K562 (cell line): Measurements from ENCODE around the gene MAN2B1. TPM values are rescaled to one million over a fixed set of nuclear protein-coding genes. Genes with fewer than 3 reads are reported as not detected.

ENCODE experiments used
- ATF7 ChIP-seq: fragments of 450-650 bp; IDR thresholded peaks from 2 replicates; pipeline ENCODE4 v1.7.1; 2014; ENCODE audit warnings: mild to moderate bottlenecking, moderate library complexity
- DDX20 ChIP-seq: fragments of 450-650 bp; IDR thresholded peaks from 2 replicates; pipeline ENCODE4 v1.6.1; 2016; ENCODE audit warnings: missing genetic modification characterization, low read depth, mild to moderate bottlenecking, missing compliant biosample characterization, moderate library complexity
- ELF2 ChIP-seq: fragments of 250-450 bp; sonication (Bioruptor Pico); IDR thresholded peaks from 2 replicates; pipeline ENCODE4 v1.5.0; 2021; ENCODE audit warnings: mild to moderate bottlenecking
- EP400 ChIP-seq: fragments of 450-650 bp; IDR thresholded peaks from 2 replicates; pipeline ENCODE4 v1.6.1; 2017; ENCODE audit warnings: antibody characterized with exemption, mild to moderate bottlenecking, moderate library complexity
- HDAC1 ChIP-seq, 2 experiments: fragments of 450-650 bp; IDR thresholded peaks; 2 replicates each; pipeline ENCODE4 v1.6.1; 2016 to 2017; ENCODE audit warnings: inconsistent platforms in 1 of 2, mild to moderate bottlenecking in 1 of 2, moderate library complexity in 1 of 2
- MCM3 ChIP-seq: fragments of 450-650 bp; IDR thresholded peaks from 2 replicates; pipeline ENCODE4 v1.6.1; 2016
- MTF1 ChIP-seq: fragments of 250-450 bp; sonication (Bioruptor Pico); IDR thresholded peaks from 2 replicates; pipeline ENCODE4 v1.9.0; 2021; ENCODE audit warnings: moderate library complexity, mild to moderate bottlenecking, inconsistent platforms, borderline replicate concordance
- NR3C1 ChIP-seq: sonication (generic); formaldehyde crosslinking; IDR thresholded peaks from 2 replicates; pipeline ENCODE4 v1.8.1; 2022; ENCODE audit warnings: missing genetic modification reagents
- POLR3G ChIP-seq: IDR thresholded peaks from 2 replicates; pipeline ENCODE4 v1.6.1; 2011; ENCODE audit not compliant: insufficient read length, insufficient replicate concordance; ENCODE audit errors: extremely low read depth
- PTTG1 ChIP-seq: fragments of 450-650 bp; IDR thresholded peaks from 2 replicates; pipeline ENCODE4 v1.6.1; 2016; ENCODE audit warnings: low read depth, mild to moderate bottlenecking, missing genetic modification characterization, missing compliant biosample characterization
- RBBP5 ChIP-seq: fragments of 200-600 bp; sonication (generic); IDR thresholded peaks from 2 replicates; pipeline ENCODE4 v1.6.1; 2012; ENCODE audit warnings: borderline replicate concordance, mild to moderate bottlenecking, low read length, control low read depth, inconsistent platforms; ENCODE audit not compliant: insufficient read depth, poor library complexity, severe bottlenecking
- RHOXF2B ChIP-seq: fragments of 250-450 bp; sonication (Bioruptor Pico); conservative IDR thresholded peaks from 2 replicates; pipeline ENCODE4 v1.5.1; 2021
- STAG1 ChIP-seq: sonication (generic); formaldehyde crosslinking; IDR thresholded peaks from 2 replicates; pipeline ENCODE4 v1.5.0; 2020; ENCODE audit warnings: missing genetic modification reagents, borderline replicate concordance
- TAF1 ChIP-seq: IDR thresholded peaks from 2 replicates; pipeline ENCODE4 v1.6.1; 2011; ENCODE audit warnings: mild to moderate bottlenecking, low read length, moderate library complexity; ENCODE audit not compliant: insufficient read depth, control insufficient read depth, severe bottlenecking; ENCODE audit errors: extremely low read depth
- TBP ChIP-seq: optimal IDR thresholded peaks from 2 replicates; pipeline ENCODE3; 2011; ENCODE audit warnings: low read depth, low read length, improper control_type of control experiment
- XRCC3 ChIP-seq: fragments of 450-650 bp; IDR thresholded peaks from 2 replicates; pipeline ENCODE4 v1.6.1; 2017; ENCODE audit warnings: mild to moderate bottlenecking, moderate library complexity
- ZFX ChIP-seq: sonication (generic); formaldehyde crosslinking; IDR thresholded peaks from 2 replicates; pipeline ENCODE4 v1.8.0; 2022; ENCODE audit warnings: mild to moderate bottlenecking, missing genetic modification reagents, moderate library complexity
- ZNF263 ChIP-seq: sonication (generic); formaldehyde crosslinking; IDR thresholded peaks from 2 replicates; pipeline ENCODE4 v1.8.0; 2022; ENCODE audit warnings: mild to moderate bottlenecking, missing genetic modification reagents, borderline replicate concordance
- ZNF586 ChIP-seq: fragments of 450-650 bp; formaldehyde crosslinking; conservative IDR thresholded peaks from 2 replicates; pipeline ENCODE4 v1.4.0; 2020; ENCODE audit warnings: mild to moderate bottlenecking, moderate library complexity
- polyA plus RNA-seq, 8 experiments: library from polyadenylated mRNA; depleted of rRNA in 4 of 8; stranded (reverse) in 5 of 8; unstranded in 3 of 8; fragments of >200 nt; fragmentation: Nextera tagmentation in 2 of 8; fragmentation: Illumina TruSeq in 1 of 8; extraction: Ambion mirVana in 2 of 8; extraction: Trizol in 1 of 8; gene quantifications; 2 replicates each; pipeline versions ENCODE4 v1.2.1 to v1.2.3, GENCODE V29; 2011 to 2014; ENCODE audit warnings: inconsistent platforms in 1 of 8, missing spikeins in 1 of 8
- total RNA-seq, 7 experiments: library from RNA; depleted of rRNA in 6 of 7; stranded (reverse); fragments of >200 nt in 6 of 7; fragmentation: Illumina TruSeq in 2 of 7; extraction: Trizol in 2 of 7; gene quantifications; 2 replicates each; pipeline versions ENCODE4 v1.2.1 to v1.2.3, GENCODE V29; 2011 to 2021; ENCODE audit warnings: low replicate concordance in 1 of 7
- TF ChIP-seq, protein P1 (sequence below), 2 experiments: IDR thresholded peaks; 2 replicates each; pipeline ENCODE4 v1.6.1; 2012; ENCODE audit warnings: improper control_type of control experiment in 2 of 2, low read depth in 2 of 2, low read length in 2 of 2, borderline replicate concordance in 1 of 2
- TF ChIP-seq, protein P2 (sequence below): fragments of 250-450 bp; sonication (Bioruptor Pico); IDR thresholded peaks from 2 replicates; pipeline ENCODE4 v1.5.0; 2022; ENCODE audit warnings: mild to moderate bottlenecking
- TF ChIP-seq, protein P3 (sequence below): fragments of 450-650 bp; IDR thresholded peaks from 2 replicates; pipeline ENCODE4 v1.7.0; 2016; ENCODE audit warnings: borderline replicate concordance

Gene MAN2B1
- total and polyA plus RNA-seq, 9 of the 15 experiments (the other 6 are each of a cell fraction or from before 2014, with no cell fraction given), result 0.59 to 33.8 (median 11.4) TPM

DNA sequence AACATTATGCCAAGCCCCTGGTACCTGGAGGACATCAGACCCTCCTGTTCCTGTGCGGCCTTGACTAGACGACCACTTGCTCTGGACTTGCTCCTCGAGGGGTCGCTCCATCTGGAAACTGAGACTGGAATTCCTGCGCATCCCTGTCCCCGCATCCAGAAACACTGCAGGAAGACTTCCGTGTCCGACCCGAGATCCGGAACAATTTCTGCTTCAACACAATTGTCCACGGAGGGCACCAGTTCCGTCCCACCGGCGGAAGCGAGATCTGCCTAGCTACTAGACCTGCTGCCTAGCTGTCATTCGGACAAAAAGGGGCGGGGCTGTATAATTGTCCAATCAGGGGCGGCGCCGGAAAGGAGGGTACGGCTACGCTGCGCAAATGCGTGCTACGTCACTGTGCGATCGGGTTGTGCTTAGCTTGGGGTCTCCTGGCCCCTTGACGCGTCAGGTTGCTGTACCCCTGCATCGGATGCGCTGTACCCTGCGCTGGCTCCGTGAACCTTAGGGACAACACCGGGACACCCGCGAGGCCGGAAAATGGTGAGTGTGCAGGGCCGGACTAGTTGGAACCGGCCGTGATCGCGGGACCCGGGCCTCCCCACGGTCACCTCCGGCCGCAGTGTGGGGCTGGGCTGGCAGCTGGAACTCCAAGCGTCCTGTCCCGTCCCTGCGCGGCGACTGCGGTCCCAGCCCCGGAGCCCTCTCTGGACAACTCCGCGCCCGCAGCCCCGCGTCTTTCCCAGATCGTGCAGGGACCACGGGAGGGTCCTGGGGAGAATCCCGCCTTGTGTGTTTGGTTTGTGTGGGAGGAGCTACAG, 55.8 kb downstream of the MAN2B1 start, which contains the start of the genes ZNF490 and ZNF791 (continued):
- TF ChIP-seq RHOXF2B (CRISPR knock-in tag), result no peak
- TF ChIP-seq DDX20 (tag), result no peak
- no peak for TF ChIP-seq XRCC3
- TF ChIP-seq ATF7, result peak; percentile 92
- no peak for TF ChIP-seq POLR3G
- peak; percentile 87 for TF ChIP-seq EP400
- no peak for TF ChIP-seq NR3C1 (CRISPR knock-in tag)
- peak; percentile 91 for TF ChIP-seq TBP
- TF ChIP-seq HDAC1 (IDR thresholded peaks at IDR 0.05), result peak in 1 of 2 experiments; percentile 83; a peak in 2 of 4 replicates
- TF ChIP-seq MCM3, result no peak
- peak; percentile 92 for TF ChIP-seq ZFX (CRISPR knock-in tag)
- TF ChIP-seq, protein P1, sequence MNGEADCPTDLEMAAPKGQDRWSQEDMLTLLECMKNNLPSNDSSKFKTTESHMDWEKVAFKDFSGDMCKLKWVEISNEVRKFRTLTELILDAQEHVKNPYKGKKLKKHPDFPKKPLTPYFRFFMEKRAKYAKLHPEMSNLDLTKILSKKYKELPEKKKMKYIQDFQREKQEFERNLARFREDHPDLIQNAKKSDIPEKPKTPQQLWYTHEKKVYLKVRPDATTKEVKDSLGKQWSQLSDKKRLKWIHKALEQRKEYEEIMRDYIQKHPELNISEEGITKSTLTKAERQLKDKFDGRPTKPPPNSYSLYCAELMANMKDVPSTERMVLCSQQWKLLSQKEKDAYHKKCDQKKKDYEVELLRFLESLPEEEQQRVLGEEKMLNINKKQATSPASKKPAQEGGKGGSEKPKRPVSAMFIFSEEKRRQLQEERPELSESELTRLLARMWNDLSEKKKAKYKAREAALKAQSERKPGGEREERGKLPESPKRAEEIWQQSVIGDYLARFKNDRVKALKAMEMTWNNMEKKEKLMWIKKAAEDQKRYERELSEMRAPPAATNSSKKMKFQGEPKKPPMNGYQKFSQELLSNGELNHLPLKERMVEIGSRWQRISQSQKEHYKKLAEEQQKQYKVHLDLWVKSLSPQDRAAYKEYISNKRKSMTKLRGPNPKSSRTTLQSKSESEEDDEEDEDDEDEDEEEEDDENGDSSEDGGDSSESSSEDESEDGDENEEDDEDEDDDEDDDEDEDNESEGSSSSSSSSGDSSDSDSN (IDR thresholded peaks at IDR 0.05; ENCODE audit: borderline replicate concordance in 1 of 2, low read depth in 2 of 2, low read length in 2 of 2), result 0 out of 4 replicates have a peak, but pooled peaks of 1 of the 2 experiments have one; percentile 40
- TF ChIP-seq, protein P2, sequence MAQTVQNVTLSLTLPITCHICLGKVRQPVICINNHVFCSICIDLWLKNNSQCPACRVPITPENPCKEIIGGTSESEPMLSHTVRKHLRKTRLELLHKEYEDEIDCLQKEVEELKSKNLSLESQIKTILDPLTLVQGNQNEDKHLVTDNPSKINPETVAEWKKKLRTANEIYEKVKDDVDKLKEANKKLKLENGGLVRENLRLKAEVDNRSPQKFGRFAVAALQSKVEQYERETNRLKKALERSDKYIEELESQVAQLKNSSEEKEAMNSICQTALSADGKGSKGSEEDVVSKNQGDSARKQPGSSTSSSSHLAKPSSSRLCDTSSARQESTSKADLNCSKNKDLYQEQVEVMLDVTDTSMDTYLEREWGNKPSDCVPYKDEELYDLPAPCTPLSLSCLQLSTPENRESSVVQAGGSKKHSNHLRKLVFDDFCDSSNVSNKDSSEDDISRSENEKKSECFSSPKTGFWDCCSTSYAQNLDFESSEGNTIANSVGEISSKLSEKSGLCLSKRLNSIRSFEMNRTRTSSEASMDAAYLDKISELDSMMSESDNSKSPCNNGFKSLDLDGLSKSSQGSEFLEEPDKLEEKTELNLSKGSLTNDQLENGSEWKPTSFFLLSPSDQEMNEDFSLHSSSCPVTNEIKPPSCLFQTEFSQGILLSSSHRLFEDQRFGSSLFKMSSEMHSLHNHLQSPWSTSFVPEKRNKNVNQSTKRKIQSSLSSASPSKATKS (CRISPR knock-in tag), result no peak
- TF ChIP-seq RBBP5, result peak; percentile 89
- TF ChIP-seq, protein P3, sequence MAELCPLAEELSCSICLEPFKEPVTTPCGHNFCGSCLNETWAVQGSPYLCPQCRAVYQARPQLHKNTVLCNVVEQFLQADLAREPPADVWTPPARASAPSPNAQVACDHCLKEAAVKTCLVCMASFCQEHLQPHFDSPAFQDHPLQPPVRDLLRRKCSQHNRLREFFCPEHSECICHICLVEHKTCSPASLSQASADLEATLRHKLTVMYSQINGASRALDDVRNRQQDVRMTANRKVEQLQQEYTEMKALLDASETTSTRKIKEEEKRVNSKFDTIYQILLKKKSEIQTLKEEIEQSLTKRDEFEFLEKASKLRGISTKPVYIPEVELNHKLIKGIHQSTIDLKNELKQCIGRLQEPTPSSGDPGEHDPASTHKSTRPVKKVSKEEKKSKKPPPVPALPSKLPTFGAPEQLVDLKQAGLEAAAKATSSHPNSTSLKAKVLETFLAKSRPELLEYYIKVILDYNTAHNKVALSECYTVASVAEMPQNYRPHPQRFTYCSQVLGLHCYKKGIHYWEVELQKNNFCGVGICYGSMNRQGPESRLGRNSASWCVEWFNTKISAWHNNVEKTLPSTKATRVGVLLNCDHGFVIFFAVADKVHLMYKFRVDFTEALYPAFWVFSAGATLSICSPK, result no peak
- TF ChIP-seq PTTG1 (tag), result no peak
- TF ChIP-seq ELF2 (CRISPR knock-in tag), result peak; percentile 94
- no peak for TF ChIP-seq STAG1
- peak; percentile 91 for TF ChIP-seq TAF1
- no peak for TF ChIP-seq MTF1 (CRISPR knock-in tag)
- no peak for TF ChIP-seq ZNF263 (CRISPR knock-in tag)
- no peak for TF ChIP-seq ZNF586
